GM12878 (cell line): Measurements from ENCODE around the gene RBPJ. TPM values are rescaled to one million over a fixed set of nuclear protein-coding genes. Genes with fewer than 3 reads are reported as not detected.

Experiments used
- ATAC-seq: fragments of 200-7000 bp; cut with Tn5 transposase; 3 replicates; pipeline ENCODE4 v1.9.1; 2020; ENCODE audit warnings: mild to moderate bottlenecking, moderate library complexity
- BruUV-seq: library from RNA; stranded (reverse); fragments of 400-500 nt; replicated peaks from 2 replicates; lab custom pipeline; 2021; lab: Mats Ljungman, UMichigan
- CTCF ChIA-PET: fragments of 300-600 bp; sonication (Branson Sonifier 250); formaldehyde crosslinking; extraction: SDS; loops from one replicate; lab custom pipeline; 2021; ENCODE audit warnings: inconsistent platforms; lab: Yijun Ruan, JAX
- POLR2A ChIA-PET: fragments of 350-600 bp; formaldehyde crosslinking; extraction: SDS; loops from one replicate; lab custom pipeline; 2021; ENCODE audit warnings: inconsistent platforms; lab: Charles Lee
- RAD21 ChIA-PET: fragments of 300-600 bp; sonication (Branson Sonifier 250); formaldehyde crosslinking; loops from one replicate; lab custom pipeline; 2023; ENCODE audit warnings: antibody characterized with exemption; ENCODE audit not compliant: unreplicated experiment; lab: Charles Lee
- SMC1A ChIA-PET: fragments of 300-600 bp; sonication (Branson Sonifier 250); formaldehyde crosslinking; loops from one replicate; lab custom pipeline; 2023; ENCODE audit not compliant: unreplicated experiment, uncharacterized antibody; lab: Charles Lee
- DNase-seq: peaks from one replicate; pipeline ENCODE4 v3.0.0-alpha.2; 2011; ENCODE audit warnings: low read depth, low spot score
- FAIRE-seq: peaks from 3 replicates; lab custom pipeline; 2011; peaks lifted over from hg19 to GRCh38; lab: Jason Lieb, UNC
- H2AFZ ChIP-seq: 2 replicates; pipeline ENCODE4 v1.6.0; 2011; ENCODE audit warnings: low read depth, low read length, control low read depth; ENCODE audit not compliant: control insufficient read depth
- H3K27ac ChIP-seq: 2 replicates; pipeline ENCODE4 v1.5.1; 2011; ENCODE audit warnings: control low read depth; ENCODE audit not compliant: control insufficient read depth, insufficient read depth
- H3K27me3 ChIP-seq, 2 experiments: replicated peaks in 1 of 2; 2 replicates each; pipeline versions ENCODE4 v1.6.0 to v1.6.1; 2011; ENCODE audit warnings: low read length in 1 of 2; ENCODE audit not compliant: control insufficient read depth in 2 of 2, insufficient read depth in 2 of 2
- H3K36me3 ChIP-seq, 2 experiments: 2 replicates each; pipeline ENCODE4 v1.5.1; 2011; ENCODE audit warnings: low read length in 1 of 2; ENCODE audit not compliant: control insufficient read depth in 2 of 2, insufficient read depth in 2 of 2
- H3K4me1 ChIP-seq: 2 replicates; pipeline ENCODE4 v1.6.1; 2011; ENCODE audit warnings: mild to moderate bottlenecking, low read length, moderate library complexity, mixed read lengths; ENCODE audit not compliant: control insufficient read depth, insufficient read depth
- H3K4me2 ChIP-seq: 2 replicates; pipeline ENCODE4 v1.6.0; 2011; ENCODE audit warnings: control low read depth; ENCODE audit not compliant: control insufficient read depth, insufficient read depth
- H3K4me3 ChIP-seq: fragments of 200-600 bp; sonication (generic); 2 replicates; pipeline ENCODE4 v1.5.1; 2016
- H3K79me2 ChIP-seq: 2 replicates; pipeline ENCODE4 v1.6.0; 2011; ENCODE audit warnings: low read length; ENCODE audit not compliant: control insufficient read depth, insufficient read depth
- H3K9ac ChIP-seq: 2 replicates; pipeline ENCODE4 v1.8.0; 2011; ENCODE audit warnings: low read length, control low read depth, mixed read lengths; ENCODE audit not compliant: control insufficient read depth, insufficient read depth
- H3K9me3 ChIP-seq: replicated peaks from 3 replicates; pipeline ENCODE4 v1.5.1; 2011; ENCODE audit warnings: mild to moderate bottlenecking, low read length; ENCODE audit not compliant: control insufficient read depth, insufficient read depth
- H4K20me1 ChIP-seq: 2 replicates; pipeline ENCODE4 v1.6.0; 2011; ENCODE audit not compliant: control insufficient read depth, insufficient read depth
- POU2F2 ChIP-seq: IDR thresholded peaks from 3 replicates; pipeline ENCODE4 v1.6.1; 2011; ENCODE audit warnings: low read depth, mild to moderate bottlenecking, low read length, borderline replicate concordance
- ZNF384 ChIP-seq: IDR thresholded peaks from 2 replicates; pipeline ENCODE4 v1.6.1; 2012; ENCODE audit warnings: low read depth, mild to moderate bottlenecking, low read length, improper control_type of control experiment, borderline replicate concordance
- WGBS: methylation state at CpG from one replicate; pipeline ENCODE4 v1.1.6; 2016; ENCODE audit warnings: low lambda C conversion rate; ENCODE audit not compliant: insufficient replicate concordance, insufficient coverage; ENCODE audit errors: missing lambda C conversion rate; 5-methylcytosine and 5-hydroxymethylcytosine counted together
- in situ Hi-C: fragments of 300-500 bp; cut with MboI; formaldehyde crosslinking; loops from 9 replicates; pipeline ENCODE4 v1.14.3; 2018; ENCODE audit warnings: mixed read lengths
- intact Hi-C: fragments of 100-400 bp; cut with micrococcal nuclease; formaldehyde crosslinking; loops from one replicate; pipeline ENCODE4 v1.14.2; 2022; ENCODE audit not compliant: unreplicated experiment
- polyA plus RNA-seq, 11 experiments: library from polyadenylated mRNA; depleted of rRNA in 4 of 11; unstranded in 6 of 11; stranded (reverse) in 5 of 11; fragments of >200 nt; fragmentation: Nextera tagmentation in 4 of 11; fragmentation: Illumina TruSeq in 1 of 11; extraction: Ambion mirVana in 4 of 11; extraction: Trizol in 1 of 11; gene quantifications; 1 replicate in 1 of 11; 2 replicates in 10 of 11; pipeline versions ENCODE4 v1.2.1 to v1.2.3, GENCODE V29; 2011 to 2016; ENCODE audit warnings: inconsistent platforms in 2 of 11, missing spikeins in 2 of 11, low read depth in 1 of 11
- total RNA-seq, 4 experiments: library from RNA; depleted of rRNA in 3 of 4; stranded (reverse); fragments of >200 nt in 3 of 4; fragmentation: Illumina TruSeq in 1 of 4; extraction: Trizol in 1 of 4; gene quantifications; 2 replicates each; pipeline versions ENCODE4 v1.2.1 to v1.2.3, GENCODE V29; 2013 to 2021

RBPJ gene
- total and polyA plus RNA-seq, 10 of the 15 experiments (the other 5 are each of a cell fraction or from before 2014, with no cell fraction given): 24.5 to 87.6 (median 41.6) TPM

DNA sequence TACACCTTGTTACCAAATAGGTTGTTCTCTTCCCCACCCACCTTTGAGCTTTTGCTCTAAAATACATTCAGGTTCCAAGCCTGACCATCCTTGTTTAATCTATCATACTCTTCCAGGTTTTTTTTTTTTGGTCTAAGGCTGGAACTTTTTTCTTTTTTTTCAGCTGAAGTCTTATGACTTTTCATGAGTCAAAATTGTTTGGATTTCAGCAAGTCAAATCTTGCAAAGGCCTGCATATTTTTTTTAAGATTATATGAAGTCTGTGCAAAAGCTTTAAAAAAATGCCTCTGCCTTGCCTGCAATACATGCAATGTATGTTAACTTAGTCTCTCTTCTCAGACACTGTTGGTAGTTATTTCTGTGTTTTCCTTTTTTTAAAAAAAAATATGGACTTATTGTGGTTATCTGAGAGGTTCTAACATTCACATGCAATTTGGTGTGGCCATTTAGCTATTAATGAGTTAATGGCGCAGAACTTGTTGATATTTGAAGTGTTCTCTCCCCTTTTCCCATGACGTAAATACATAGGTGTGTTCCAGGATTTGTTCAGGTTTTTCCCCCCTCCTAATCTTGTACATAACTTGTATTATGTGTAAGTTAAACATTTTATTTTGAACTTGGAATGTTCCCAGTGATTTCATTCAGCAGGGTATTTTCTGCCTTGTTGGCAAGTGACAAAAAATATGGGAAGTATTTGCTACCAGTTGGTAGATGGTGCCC lies 110.8 kb downstream of the RBPJ start:
- ChIA-PET POLR2A (interaction anchor here (0.7 kb wide), 1 partner anchor 257 kb away, joined by 4 read pairs; no protein-coding TSS in a partner anchor), RAD21 (no interaction called here), SMC1A (interaction anchor here (0.6 to 1.3 kb wide), 8 partner anchors 10 to 826 kb away, joined by 3 to 4 read pairs (median 3); no protein-coding TSS in a partner anchor), CTCF (interaction anchor here (0.7 kb wide), 2 partner anchors 98 to 575 kb away, joined by 3 read pairs; no protein-coding TSS in a partner anchor)
- Histone ChIP-seq H3K27me3 (no peaks in the 10 kb centered on the region), H3K4me2 (no peak overlapping the region), H2AFZ (no peak overlapping the region), H3K4me3 (no peak overlapping the region), H3K9ac (no peak overlapping the region), H3K4me1 (no peaks in the 10 kb centered on the region), H3K27ac (no peak overlapping the region), H3K79me2 (no peaks in the 10 kb centered on the region), H3K36me3 (peaks cover 4 to 14% of the 10 kb centered on the region in 2 experiments), H4K20me1 (no peaks in the 10 kb centered on the region), H3K9me3 (no peaks in the 10 kb centered on the region)
- TF ChIP-seq POU2F2: no peak
- DNase-seq: no peak
- ATAC-seq: no peak
- 100% methylated on average over 2 of the region's 2 CpGs for WGBS
- FAIRE-seq: no peak
- no TSS peak for BruUV-seq
- intact Hi-C loops: no loop called here
- in situ Hi-C loops: no loop called here

DNA sequence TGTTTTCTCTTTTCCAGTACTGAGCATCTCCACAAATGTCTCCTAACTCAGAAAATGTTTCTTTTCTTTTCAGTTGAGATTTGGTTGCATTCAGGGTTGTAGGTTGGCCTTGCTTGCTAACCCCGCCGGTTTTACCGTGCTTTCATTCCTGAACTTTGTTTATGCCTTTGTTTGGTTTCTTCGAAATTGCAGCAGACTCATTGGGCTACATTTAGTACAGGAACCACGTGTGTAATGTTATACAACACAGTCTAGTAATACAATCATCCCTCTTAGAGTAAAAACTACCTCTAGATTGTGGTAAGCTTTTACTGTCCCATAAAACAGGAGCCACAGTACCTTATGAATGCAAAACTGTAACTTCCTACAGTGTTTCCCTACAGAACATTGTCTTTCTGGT lies 111.6 kb downstream of the RBPJ start:
- Histone ChIP-seq H3K4me2 (no peak overlapping the region), H3K4me1 (no peaks in the 10 kb centered on the region), H3K79me2 (no peaks in the 10 kb centered on the region), H3K27ac (no peak overlapping the region), H3K9ac (no peak overlapping the region), H3K27me3 (no peaks in the 10 kb centered on the region)
- in situ Hi-C loops (no loop called here), intact Hi-C loops (no loop called here)
- ChIA-PET RAD21 (no interaction called here), SMC1A (interaction anchor here (0.8 to 1.3 kb wide), 3 partner anchors 16 to 441 kb away, joined by 3 read pairs; no protein-coding TSS in a partner anchor)
- no peak for FAIRE-seq
- no peak for TF ChIP-seq ZNF384
- TF ChIP-seq, all 136 proteins: peak for 0
- Histone ChIP-seq H2AFZ (no peak overlapping the region), H3K4me3 (no peak overlapping the region), H3K36me3 (peaks cover 4 to 14% of the 10 kb centered on the region in 2 experiments), H3K9me3 (no peaks in the 10 kb centered on the region), H4K20me1 (no peaks in the 10 kb centered on the region)
- ChIA-PET CTCF (no interaction called here), POLR2A (no interaction called here)
- WGBS: 98% methylated on average over 5 of the region's 5 CpGs
- ATAC-seq (no peak), DNase-seq (no peak)
- BruUV-seq: no TSS peak
